HCT116 (cell line): ENCODE results near the gene TTLL5. TPM values are rescaled to one million over a fixed set of nuclear protein-coding genes. Genes with fewer than 3 reads are reported as not detected.

Source experiments
- ATAC-seq: fragments of 200-7000 bp; cut with Tn5 transposase; 2 replicates; pipeline ENCODE4 v1.9.1; 2020; ENCODE audit warnings: mild to moderate bottlenecking, moderate library complexity
- BruUV-seq: library from RNA; stranded (reverse); fragments of 400-500 nt; replicated peaks from 2 replicates; lab custom pipeline; 2021; lab: Mats Ljungman, UMichigan
- CTCF ChIA-PET: fragments of 300-600 bp; sonication (Branson Sonifier 250); formaldehyde crosslinking; loops from one replicate; lab custom pipeline; 2021; ENCODE audit warnings: antibody characterized with exemption; lab: Charles Lee
- POLR2A ChIA-PET: fragments of 300-600, 350-600 bp; sonication (Branson Sonifier 250); formaldehyde crosslinking; loops from one replicate; lab custom pipeline; 2021; ENCODE audit warnings: antibody characterized with exemption; lab: Charles Lee
- RAD21 ChIA-PET, 2 experiments: fragments of 300-600 bp; sonication (Branson Sonifier 250); formaldehyde crosslinking; loops; one replicate each; lab custom pipeline; 2023; ENCODE audit warnings: low total read pairs in 2 of 2; ENCODE audit not compliant: uncharacterized antibody in 2 of 2, unreplicated experiment in 2 of 2, low non-redundant PET in 1 of 2; lab: Charles Lee
- DNase-seq: peaks from one replicate; pipeline ENCODE4 v3.0.0-alpha.2; 2010; ENCODE audit warnings: low read depth, low spot score
- H2AFZ ChIP-seq: fragments of 200-600 bp; shearing (Covaris generic), sonication (generic); 2 replicates; pipeline ENCODE4 v1.6.1; 2017; ENCODE audit warnings: low read depth, mixed run types, mixed read lengths, antibody characterized with exemption, low read length; ENCODE audit not compliant: poor library complexity, severe bottlenecking
- H3K27ac ChIP-seq: 2 replicates; pipeline ENCODE4 v1.5.1; 2012; ENCODE audit warnings: low read depth, low read length
- H3K27me3 ChIP-seq: fragments of 200-600 bp; sonication (generic); 2 replicates; pipeline ENCODE4 v1.6.1; 2016; ENCODE audit warnings: mixed run types, low read length, mixed read lengths; ENCODE audit not compliant: insufficient read depth
- H3K36me3 ChIP-seq, 2 experiments: fragments of 200-500 bp in 1 of 2; fragments of 200-600 bp in 1 of 2; sonication (Bioruptor generic) in 1 of 2; sonication (generic) in 1 of 2; 2 replicates each; pipeline versions ENCODE4 v1.5.1 to v1.6.1; 2014 to 2016; ENCODE audit warnings: low read length in 2 of 2, inconsistent platforms in 1 of 2, mixed read lengths in 1 of 2, mixed run types in 1 of 2; ENCODE audit not compliant: insufficient read depth in 2 of 2, control insufficient read depth in 1 of 2
- H3K4me1 ChIP-seq, 2 experiments: fragments of 200-600 bp in 1 of 2; sonication (generic) in 1 of 2; 2 replicates each; pipeline versions ENCODE4 v1.5.1 to v1.6.1; 2012 to 2017; ENCODE audit warnings: low read length in 2 of 2, inconsistent platforms in 1 of 2, mild to moderate bottlenecking in 1 of 2, mixed read lengths in 1 of 2, mixed run types in 1 of 2, moderate library complexity in 1 of 2; ENCODE audit not compliant: insufficient read depth in 2 of 2, control insufficient read depth in 1 of 2
- H3K4me2 ChIP-seq: fragments of 200-600 bp; sonication (generic); 2 replicates; pipeline ENCODE4 v1.6.1; 2017; ENCODE audit warnings: mixed run types, low read length, mixed read lengths
- H3K4me3 ChIP-seq, 2 experiments: fragments of 200-600 bp in 1 of 2; sonication (generic) in 1 of 2; replicated peaks in 1 of 2; 2 replicates each; pipeline ENCODE4 v1.5.1; 2011 to 2016; ENCODE audit warnings: low read length in 2 of 2, control low read depth in 1 of 2, low read depth in 1 of 2, mild to moderate bottlenecking in 1 of 2, mixed read lengths in 1 of 2, mixed run types in 1 of 2
- H3K79me2 ChIP-seq: fragments of 200-600 bp; sonication (generic); 2 replicates; pipeline ENCODE4 v1.6.1; 2017; ENCODE audit warnings: mild to moderate bottlenecking, mixed run types, low read length, moderate library complexity, mixed read lengths; ENCODE audit not compliant: insufficient read depth
- H3K9ac ChIP-seq: fragments of 200-600 bp; sonication (generic); 2 replicates; pipeline ENCODE4 v1.6.1; 2016; ENCODE audit warnings: low read length, mixed read lengths
- H3K9me2 ChIP-seq: fragments of 200-600 bp; sonication (generic), shearing (Covaris generic); 2 replicates; pipeline ENCODE4 v1.6.1; 2017; ENCODE audit warnings: mixed run types, mild to moderate bottlenecking, moderate library complexity; ENCODE audit not compliant: insufficient read depth
- H3K9me3 ChIP-seq, 2 experiments: fragments of 200-500 bp in 1 of 2; fragments of 200-600 bp in 1 of 2; sonication (Bioruptor generic) in 1 of 2; sonication (generic) in 1 of 2; 2 replicates each; pipeline ENCODE4 v1.6.1; 2014 to 2017; ENCODE audit warnings: low read length in 2 of 2, mixed read lengths in 2 of 2, inconsistent platforms in 1 of 2, low read depth in 1 of 2, mild to moderate bottlenecking in 1 of 2, mixed run types in 1 of 2, moderate library complexity in 1 of 2; ENCODE audit not compliant: control insufficient read depth in 1 of 2, insufficient read depth in 1 of 2
- H4K20me1 ChIP-seq: fragments of 200-600 bp; sonication (generic), shearing (Covaris generic); 2 replicates; pipeline ENCODE4 v1.6.1; 2017; ENCODE audit warnings: mixed run types, mild to moderate bottlenecking, moderate library complexity; ENCODE audit not compliant: insufficient read depth
- ELF1 ChIP-seq: IDR thresholded peaks from 2 replicates; pipeline ENCODE4 v1.6.1; 2012; ENCODE audit warnings: low read depth, borderline replicate concordance
- EZH2 ChIP-seq: fragments of 200-600 bp; sonication (generic); IDR thresholded peaks from 2 replicates; pipeline ENCODE4 v1.6.1; 2017; ENCODE audit warnings: antibody characterized with exemption, mixed run types
- intact Hi-C: fragments of 100-400 bp; cut with micrococcal nuclease; formaldehyde crosslinking; loops from 2 replicates; pipeline ENCODE4 v1.10.0; 2022
- total RNA-seq: library from RNA; stranded (reverse); gene quantifications from one replicate; pipeline ENCODE4 v1.2.1, GENCODE V29; 2021; ENCODE audit not compliant: unreplicated experiment
- TF ChIP-seq, protein P1 (sequence below): IDR thresholded peaks from 2 replicates; pipeline ENCODE4 v1.6.1; 2011; ENCODE audit warnings: mild to moderate bottlenecking, low read length, moderate library complexity; ENCODE audit not compliant: insufficient replicate concordance; ENCODE audit errors: extremely low read depth

TTLL5 gene
- total RNA-seq, 1 experiment from 2014 or later: 26.2 TPM

DNA sequence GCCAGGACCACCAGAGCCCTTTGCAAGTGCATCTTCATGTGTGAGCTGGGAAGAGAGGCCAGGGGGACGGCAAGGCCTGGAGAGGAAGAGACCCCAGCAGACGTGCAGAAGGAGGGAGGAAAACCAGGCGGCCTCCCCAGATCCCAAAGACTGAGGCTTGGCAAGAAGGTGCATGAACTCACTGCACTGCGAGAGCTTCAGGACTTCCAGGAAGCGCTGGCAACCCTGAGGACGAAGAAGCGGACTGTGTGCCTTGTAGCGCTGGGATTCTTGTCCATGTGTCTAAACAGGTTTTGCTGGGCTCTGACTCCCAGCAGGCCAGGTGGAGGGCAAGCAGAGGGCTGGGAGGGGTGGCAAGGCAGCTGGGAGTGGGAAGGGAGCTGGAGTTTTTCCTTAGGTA, 319.8 kb downstream of the TTLL5 start:
- ATAC-seq (no peak), DNase-seq (no peak)
- H2AFZ ChIP-seq: no peak overlapping the region
- H3K9me3 ChIP-seq: no peaks in the 10 kb centered on the region
- no TSS peak for BruUV-seq
- H3K27me3 ChIP-seq: no peaks in the 10 kb centered on the region
- H4K20me1 ChIP-seq: no peaks in the 10 kb centered on the region
- ChIA-PET RAD21 (interaction anchor here (0.6 to 3.3 kb wide), 5 partner anchors 34 to 272 kb away, joined by 3 to 16 read pairs (median 5); no protein-coding TSS in a partner anchor), CTCF (interaction anchor here (4.8 to 7.2 kb wide), 2 partner anchors 187 to 271 kb away, joined by 47 to 176 read pairs; no protein-coding TSS in a partner anchor), POLR2A (no interaction called here)
- H3K9ac ChIP-seq: no peak overlapping the region
- peaks cover 12 to 21% of the 10 kb centered on the region in 2 experiments for H3K4me1 ChIP-seq
- TF ChIP-seq, protein P1, sequence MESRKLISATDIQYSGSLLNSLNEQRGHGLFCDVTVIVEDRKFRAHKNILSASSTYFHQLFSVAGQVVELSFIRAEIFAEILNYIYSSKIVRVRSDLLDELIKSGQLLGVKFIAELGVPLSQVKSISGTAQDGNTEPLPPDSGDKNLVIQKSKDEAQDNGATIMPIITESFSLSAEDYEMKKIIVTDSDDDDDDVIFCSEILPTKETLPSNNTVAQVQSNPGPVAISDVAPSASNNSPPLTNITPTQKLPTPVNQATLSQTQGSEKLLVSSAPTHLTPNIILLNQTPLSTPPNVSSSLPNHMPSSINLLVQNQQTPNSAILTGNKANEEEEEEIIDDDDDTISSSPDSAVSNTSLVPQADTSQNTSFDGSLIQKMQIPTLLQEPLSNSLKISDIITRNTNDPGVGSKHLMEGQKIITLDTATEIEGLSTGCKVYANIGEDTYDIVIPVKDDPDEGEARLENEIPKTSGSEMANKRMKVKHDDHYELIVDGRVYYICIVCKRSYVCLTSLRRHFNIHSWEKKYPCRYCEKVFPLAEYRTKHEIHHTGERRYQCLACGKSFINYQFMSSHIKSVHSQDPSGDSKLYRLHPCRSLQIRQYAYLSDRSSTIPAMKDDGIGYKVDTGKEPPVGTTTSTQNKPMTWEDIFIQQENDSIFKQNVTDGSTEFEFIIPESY: no peak
- TF ChIP-seq ELF1 (no peak), EZH2 (no peak)
- TF ChIP-seq, all 23 proteins: peak for 0
- H3K36me3 ChIP-seq: no peaks in the 10 kb centered on the region
- intact Hi-C loops: no loop called here
- no peaks in the 10 kb centered on the region for H3K79me2 ChIP-seq
- H3K4me2 ChIP-seq: no peak overlapping the region
- no peak overlapping the region for H3K27ac ChIP-seq
- H3K4me3 ChIP-seq: no peak overlapping the region
- no peaks in the 10 kb centered on the region for H3K9me2 ChIP-seq
